ENCODE measurements around the gene MYO18B.

The MYO18B gene

DNA sequence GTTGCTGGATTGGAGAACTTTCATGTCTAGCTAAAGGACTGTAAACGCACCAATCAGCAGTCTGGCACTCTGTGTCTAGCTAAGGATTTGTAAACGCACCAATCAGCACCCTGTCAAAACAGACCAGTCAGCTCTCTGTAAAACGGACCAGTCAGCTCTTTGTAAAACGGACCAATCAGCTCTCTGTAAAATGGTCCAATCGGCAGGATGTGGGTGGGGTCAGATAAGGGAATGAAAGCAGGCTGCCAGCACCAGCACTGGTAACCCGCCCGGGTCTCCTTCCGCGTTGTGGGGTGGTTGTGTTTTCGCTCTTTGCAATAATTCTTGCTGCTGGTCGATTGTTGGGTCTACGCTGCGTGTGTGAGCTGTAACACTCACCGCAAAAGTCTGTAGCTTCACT lies 11.3 kb downstream of the MYO18B start:
- Histone ChIP-seq H2BK12ac (ENCODE audit: low read length) (no peak overlapping the region), H3K79me1 (ENCODE audit: low read depth, low read length) (no peaks in the 10 kb centered on the region), H2BK5ac (ENCODE audit: low read length) (no peak overlapping the region), H3K14ac (ENCODE audit: low read length) (no peak overlapping the region), H2AFZ (ENCODE audit: low read length) (no peak overlapping the region), H3K4me1 (ENCODE audit: control insufficient read depth in 2 of 2, insufficient read depth in 1 of 2, low read depth in 1 of 2, low read length in 2 of 2) (no peaks in the 10 kb centered on the region), H2BK120ac (ENCODE audit: low read depth, low read length) (no peak overlapping the region), H3K4ac (ENCODE audit: low read length) (no peak overlapping the region), H2AK5ac (ENCODE audit: low read depth, low read length) (no peak overlapping the region), H4K8ac (ENCODE audit: low read depth, low read length) (no peak overlapping the region), H3K23ac (ENCODE audit: low read depth, low read length, poor library complexity) (no peak overlapping the region), H3K4me3 (ENCODE audit: low read length in 2 of 2) (no peak overlapping the region), H3K4me2 (ENCODE audit: insufficient read depth, low read length, poor library complexity, severe bottlenecking) (no peak overlapping the region), H3K27me3 (ENCODE audit: control insufficient read depth in 3 of 3, insufficient read depth in 3 of 3, low read depth in 1 of 3, low read length in 3 of 3) (peaks cover 0 to 8% (median 0%) of the 10 kb centered on the region in 3 experiments), H3K27ac (replicated peaks; ENCODE audit: low read length) (no peak overlapping the region), H3K36me3 (replicated peaks in 1 of 2; ENCODE audit: control insufficient read depth in 2 of 2, insufficient read depth in 2 of 2, low read length in 2 of 2) (no peaks in the 10 kb centered on the region), H2BK15ac (ENCODE audit: low read length) (no peak overlapping the region), H3K18ac (ENCODE audit: low read length) (no peak overlapping the region), H4K91ac (ENCODE audit: low read depth, low read length, poor library complexity) (no peak overlapping the region), H3K9ac (ENCODE audit: low read depth, low read length, poor library complexity) (no peak overlapping the region), H3K9me3 (replicated peaks in 1 of 2; ENCODE audit: control insufficient read depth in 2 of 2, insufficient read depth in 1 of 2, low read depth in 1 of 2, low read length in 2 of 2) (no peaks in the 10 kb centered on the region)
- DNase-seq (ENCODE audit: low spot score): no peak
- WGBS, 2 donors (ENCODE audit: extremely low coverage in 2 of 2, insufficient read length in 2 of 2, insufficient replicate concordance in 1 of 2): no CpG with 5 or more reads among the region's 14 CpGs

DNA sequence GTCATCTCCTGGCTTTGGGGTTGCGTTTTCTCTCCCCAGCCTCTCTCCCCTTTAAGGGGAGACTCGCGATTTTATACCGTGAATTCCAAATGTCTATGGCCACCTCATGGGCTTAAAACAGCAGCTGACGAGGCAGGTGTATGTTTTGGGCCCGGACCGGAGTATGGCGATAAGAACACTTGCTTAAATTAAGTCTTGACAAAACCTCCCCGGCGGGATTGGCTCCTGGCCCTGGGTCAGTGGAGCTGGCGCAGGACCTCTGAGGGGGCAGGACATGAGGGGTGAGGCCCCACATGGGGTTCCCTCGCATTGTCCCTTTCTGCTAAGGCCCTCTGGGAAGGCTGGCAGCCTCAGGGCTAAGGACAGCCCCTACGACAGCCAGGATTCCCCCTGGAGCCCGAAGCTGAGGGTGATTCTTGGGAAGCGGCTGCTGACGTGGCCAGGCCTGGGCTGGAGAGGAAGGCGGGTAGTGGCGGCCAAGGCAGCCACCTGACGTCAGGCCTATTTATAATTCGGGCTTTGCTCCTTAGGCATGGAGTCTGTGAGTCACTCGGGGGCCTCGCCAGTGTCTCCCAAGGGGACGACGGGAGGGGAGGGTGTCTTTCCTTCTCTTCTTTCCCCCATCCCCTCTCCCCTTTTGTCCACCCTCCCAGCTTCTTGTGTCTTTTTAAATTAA lies 12.7 kb downstream of the MYO18B start:
- no peak overlapping the region for H4K8ac ChIP-seq (ENCODE audit: low read depth, low read length)
- H3K9me3 ChIP-seq (replicated peaks in 1 of 2; ENCODE audit: control insufficient read depth in 2 of 2, insufficient read depth in 1 of 2, low read depth in 1 of 2, low read length in 2 of 2): no peaks in the 10 kb centered on the region
- H3K4me2 ChIP-seq (ENCODE audit: insufficient read depth, low read length, poor library complexity, severe bottlenecking): no peak overlapping the region
- H2BK12ac ChIP-seq (ENCODE audit: low read length): no peak overlapping the region
- WGBS, 2 donors (ENCODE audit: extremely low coverage in 2 of 2, insufficient read length in 2 of 2, insufficient replicate concordance in 1 of 2): no CpG with 5 or more reads among the region's 24 CpGs
- H3K4me1 ChIP-seq (ENCODE audit: control insufficient read depth in 2 of 2, insufficient read depth in 1 of 2, low read depth in 1 of 2, low read length in 2 of 2): no peaks in the 10 kb centered on the region
- DNase-seq (ENCODE audit: low spot score): no peak
- no peak overlapping the region for H4K91ac ChIP-seq (ENCODE audit: low read depth, low read length, poor library complexity)
- peak overlapping the region; percentile 8 for H2AK5ac ChIP-seq (ENCODE audit: low read depth, low read length)
- H2BK5ac ChIP-seq (ENCODE audit: low read length): no peak overlapping the region
- no peak overlapping the region for H3K14ac ChIP-seq (ENCODE audit: low read length)
- H3K4me3 ChIP-seq (ENCODE audit: low read length in 2 of 2): no peak overlapping the region
- H2BK15ac ChIP-seq (ENCODE audit: low read length): no peak overlapping the region
- H3K9ac ChIP-seq (ENCODE audit: low read depth, low read length, poor library complexity): no peak overlapping the region
- no peak overlapping the region for H2BK120ac ChIP-seq (ENCODE audit: low read depth, low read length)
- no peak overlapping the region for H3K23ac ChIP-seq (ENCODE audit: low read depth, low read length, poor library complexity)
- H3K27ac ChIP-seq (replicated peaks; ENCODE audit: low read length): no peak overlapping the region
- no peak overlapping the region for H2AFZ ChIP-seq (ENCODE audit: low read length)
- no peaks in the 10 kb centered on the region for H3K27me3 ChIP-seq (ENCODE audit: control insufficient read depth in 3 of 3, insufficient read depth in 3 of 3, low read depth in 1 of 3, low read length in 3 of 3)
- H3K4ac ChIP-seq (ENCODE audit: low read length): no peak overlapping the region
- no peaks in the 10 kb centered on the region for H3K79me1 ChIP-seq (ENCODE audit: low read depth, low read length)
- no peak overlapping the region for H3K18ac ChIP-seq (ENCODE audit: low read length)
- no peaks in the 10 kb centered on the region for H3K36me3 ChIP-seq (replicated peaks in 1 of 2; ENCODE audit: control insufficient read depth in 2 of 2, insufficient read depth in 2 of 2, low read length in 2 of 2)

DNA sequence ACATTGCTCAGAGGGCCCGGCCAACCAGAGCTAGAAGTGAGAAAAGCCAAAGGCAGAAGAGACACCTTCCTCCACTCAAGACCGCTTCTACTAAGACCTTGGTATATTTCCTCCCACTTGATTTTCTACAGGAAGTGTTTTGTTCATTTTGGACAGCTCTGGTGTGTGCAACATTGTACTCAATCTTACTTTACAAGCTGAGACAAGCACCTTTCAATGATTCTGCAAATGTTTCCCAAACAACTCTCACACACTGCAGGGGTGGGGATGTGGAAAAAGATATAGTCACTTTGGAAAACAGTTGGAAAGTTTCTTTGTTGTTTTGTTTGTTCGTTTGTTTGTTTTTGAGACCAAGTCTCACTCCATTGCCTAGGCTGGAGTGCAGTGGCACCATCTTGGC lies 15.7 kb downstream of the MYO18B start:
- Histone ChIP-seq H3K18ac (ENCODE audit: low read length) (no peak overlapping the region), H3K4ac (ENCODE audit: low read length) (no peak overlapping the region), H2BK12ac (ENCODE audit: low read length) (no peak overlapping the region), H3K27ac (replicated peaks; ENCODE audit: low read length) (no peak overlapping the region), H3K79me1 (ENCODE audit: low read depth, low read length) (no peaks in the 10 kb centered on the region), H3K14ac (ENCODE audit: low read length) (no peak overlapping the region), H3K36me3 (replicated peaks in 1 of 2; ENCODE audit: control insufficient read depth in 2 of 2, insufficient read depth in 2 of 2, low read length in 2 of 2) (no peaks in the 10 kb centered on the region), H3K4me2 (ENCODE audit: insufficient read depth, low read length, poor library complexity, severe bottlenecking) (no peak overlapping the region), H3K9ac (ENCODE audit: low read depth, low read length, poor library complexity) (no peak overlapping the region), H3K27me3 (ENCODE audit: control insufficient read depth in 3 of 3, insufficient read depth in 3 of 3, low read depth in 1 of 3, low read length in 3 of 3) (no peaks in the 10 kb centered on the region), H3K9me3 (replicated peaks in 1 of 2; ENCODE audit: control insufficient read depth in 2 of 2, insufficient read depth in 1 of 2, low read depth in 1 of 2, low read length in 2 of 2) (no peaks in the 10 kb centered on the region), H4K91ac (ENCODE audit: low read depth, low read length, poor library complexity) (no peak overlapping the region), H2AFZ (ENCODE audit: low read length) (no peak overlapping the region), H2AK5ac (ENCODE audit: low read depth, low read length) (no peak overlapping the region), H3K4me3 (ENCODE audit: low read length in 2 of 2) (no peak overlapping the region), H2BK120ac (ENCODE audit: low read depth, low read length) (no peak overlapping the region), H4K8ac (ENCODE audit: low read depth, low read length) (no peak overlapping the region), H2BK5ac (ENCODE audit: low read length) (no peak overlapping the region), H3K4me1 (ENCODE audit: control insufficient read depth in 2 of 2, insufficient read depth in 1 of 2, low read depth in 1 of 2, low read length in 2 of 2) (no peaks in the 10 kb centered on the region), H3K23ac (ENCODE audit: low read depth, low read length, poor library complexity) (no peak overlapping the region), H2BK15ac (ENCODE audit: low read length) (no peak overlapping the region)
- no CpG with 5 or more reads among the region's 3 CpGs for WGBS, 2 donors (ENCODE audit: extremely low coverage in 2 of 2, insufficient read length in 2 of 2, insufficient replicate concordance in 1 of 2)
- no peak for DNase-seq (ENCODE audit: low spot score)

GRCh38 chr22:25758316-25758715 lies 16.3 kb downstream of the MYO18B start:
- Histone ChIP-seq H3K18ac (ENCODE audit: low read length) (no peak overlapping the region), H3K27me3 (ENCODE audit: control insufficient read depth in 3 of 3, insufficient read depth in 3 of 3, low read depth in 1 of 3, low read length in 3 of 3) (no peaks in the 10 kb centered on the region), H2BK120ac (ENCODE audit: low read depth, low read length) (no peak overlapping the region), H3K4me1 (ENCODE audit: control insufficient read depth in 2 of 2, insufficient read depth in 1 of 2, low read depth in 1 of 2, low read length in 2 of 2) (no peaks in the 10 kb centered on the region), H3K27ac (replicated peaks; ENCODE audit: low read length) (no peak overlapping the region), H3K36me3 (replicated peaks in 1 of 2; ENCODE audit: control insufficient read depth in 2 of 2, insufficient read depth in 2 of 2, low read length in 2 of 2) (no peaks in the 10 kb centered on the region), H2AK5ac (ENCODE audit: low read depth, low read length) (no peak overlapping the region), H3K79me1 (ENCODE audit: low read depth, low read length) (no peaks in the 10 kb centered on the region), H2BK12ac (ENCODE audit: low read length) (no peak overlapping the region), H3K4ac (ENCODE audit: low read length) (no peak overlapping the region), H4K91ac (ENCODE audit: low read depth, low read length, poor library complexity) (no peak overlapping the region), H3K23ac (ENCODE audit: low read depth, low read length, poor library complexity) (no peak overlapping the region), H3K14ac (ENCODE audit: low read length) (no peak overlapping the region), H2AFZ (ENCODE audit: low read length) (no peak overlapping the region), H3K4me2 (ENCODE audit: insufficient read depth, low read length, poor library complexity, severe bottlenecking) (no peak overlapping the region), H3K9me3 (replicated peaks in 1 of 2; ENCODE audit: control insufficient read depth in 2 of 2, insufficient read depth in 1 of 2, low read depth in 1 of 2, low read length in 2 of 2) (no peaks in the 10 kb centered on the region), H4K8ac (ENCODE audit: low read depth, low read length) (no peak overlapping the region), H3K9ac (ENCODE audit: low read depth, low read length, poor library complexity) (no peak overlapping the region), H2BK15ac (ENCODE audit: low read length) (no peak overlapping the region), H2BK5ac (ENCODE audit: low read length) (no peak overlapping the region), H3K4me3 (ENCODE audit: low read length in 2 of 2) (no peak overlapping the region)
- DNase-seq (ENCODE audit: low spot score): no peak
- WGBS, 2 donors (ENCODE audit: extremely low coverage in 2 of 2, insufficient read length in 2 of 2, insufficient replicate concordance in 1 of 2): no CpG with 5 or more reads among the region's 8 CpGs

Data from neuronal stem cell (in vitro differentiated cells).